Activated effector memory CD4-positive, alpha-beta T cell treated with anti-CD3 and anti-CD28 coated beads, Interleukin-2, amount 50 U/mL, for 16 hours (primary cell): ENCODE data around the gene DOCK1.

Experiments used
- DNase-seq: peaks from one replicate; pipeline ENCODE4 v3.0.0-alpha.2; 2020

DOCK1 gene

DNA sequence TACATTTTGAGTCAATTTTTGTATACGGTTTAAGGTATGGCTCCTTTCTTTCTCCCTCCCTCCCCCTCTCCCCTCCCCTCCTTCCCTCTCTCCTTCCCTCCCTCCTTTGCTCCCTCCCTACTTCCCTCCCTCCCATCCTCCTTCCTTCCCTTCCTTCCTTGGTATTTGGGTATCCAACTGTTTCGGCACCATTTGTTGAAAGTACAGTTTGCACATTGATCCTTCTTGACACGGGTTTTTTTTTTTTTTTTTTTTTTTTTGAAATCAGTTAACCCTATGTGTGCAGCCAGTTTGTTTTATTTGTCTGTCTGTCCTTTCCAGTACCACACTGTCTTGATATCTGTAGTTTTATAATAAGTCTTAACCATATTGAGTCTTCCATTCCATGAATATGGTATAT, 331.0 kb downstream of the DOCK1 start:
- DNase-seq = no peak

DNA sequence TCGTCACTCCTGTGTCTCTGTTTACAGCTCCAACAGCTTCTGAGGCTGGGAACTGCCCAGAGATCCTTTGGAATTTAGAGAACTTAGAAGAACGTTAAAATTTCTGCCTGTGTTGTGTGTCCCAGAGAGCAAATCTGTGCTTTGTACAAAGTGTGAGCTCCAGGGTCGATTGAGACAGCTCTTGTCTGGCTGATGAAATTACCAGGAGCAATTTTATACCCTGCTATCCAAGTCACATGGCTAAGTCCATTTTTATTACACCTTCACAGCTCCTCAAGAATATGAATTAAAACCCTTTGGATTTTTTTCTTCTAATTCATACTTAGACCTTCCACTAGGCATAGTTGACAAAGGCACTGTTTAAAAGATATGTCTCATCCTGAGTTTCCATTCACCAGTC, 337.7 kb downstream of the DOCK1 start:
- DNase-seq = no peak

DNA sequence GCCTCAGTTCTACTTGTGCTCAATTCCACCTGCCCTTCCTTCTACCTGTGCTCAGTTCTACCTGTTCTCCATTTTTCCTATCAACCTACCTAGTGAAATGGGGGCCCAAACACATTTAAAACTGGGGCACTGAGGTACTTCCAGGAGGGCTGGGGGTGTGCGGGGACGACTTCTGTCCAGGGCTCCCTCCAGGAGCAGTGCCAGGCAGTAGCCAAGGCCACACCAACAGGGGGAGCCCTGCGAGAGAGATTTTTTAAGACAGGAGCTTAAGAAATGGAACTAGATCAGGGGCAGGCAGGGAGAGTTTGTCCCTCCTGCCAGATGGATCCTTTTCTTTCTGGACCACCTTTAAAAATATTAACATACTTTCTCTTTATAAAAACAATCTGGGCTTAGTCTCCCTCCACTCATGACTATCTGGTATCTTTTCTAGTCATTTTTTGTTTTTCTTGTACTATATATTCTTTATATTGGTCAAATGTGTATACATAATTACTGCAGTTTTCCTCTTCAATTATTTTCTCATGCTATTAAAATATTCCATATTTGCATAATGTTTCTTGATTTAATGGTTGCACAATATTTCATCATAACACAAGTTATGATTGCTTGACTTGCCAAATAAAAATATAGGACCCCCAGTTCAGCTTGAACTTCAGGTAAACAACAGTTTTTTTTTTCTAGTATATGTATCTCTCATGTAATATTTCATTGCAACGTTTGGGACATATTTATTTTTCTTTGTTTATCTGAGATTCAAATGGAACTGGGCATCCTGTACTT, 338.5 kb downstream of the DOCK1 start:
- DNase-seq = peak; percentile 64

GRCh38 chr10:127245456-127245855, 340.2 kb downstream of the DOCK1 start:
- DNase-seq = no peak

DNA sequence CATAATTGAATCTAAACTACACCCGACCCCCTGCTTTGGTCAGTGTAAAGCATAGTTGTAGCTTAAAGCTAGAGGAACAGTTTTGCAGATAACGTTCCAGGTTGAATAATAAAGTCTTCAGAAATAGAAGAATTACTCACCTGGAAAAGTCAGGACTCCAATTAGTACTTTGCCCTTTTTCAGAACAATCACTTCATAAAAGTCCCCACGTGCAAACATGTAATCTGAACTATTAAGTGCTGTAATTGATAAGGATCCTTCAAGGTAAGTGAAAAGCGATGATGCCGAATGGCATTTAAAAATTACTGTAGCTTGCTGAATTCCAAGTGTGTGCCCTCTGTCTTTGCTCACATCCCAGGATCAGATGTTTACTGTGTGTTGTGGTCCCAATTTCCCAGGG, 344.8 kb downstream of the DOCK1 start:
- DNase-seq = no peak

DNA sequence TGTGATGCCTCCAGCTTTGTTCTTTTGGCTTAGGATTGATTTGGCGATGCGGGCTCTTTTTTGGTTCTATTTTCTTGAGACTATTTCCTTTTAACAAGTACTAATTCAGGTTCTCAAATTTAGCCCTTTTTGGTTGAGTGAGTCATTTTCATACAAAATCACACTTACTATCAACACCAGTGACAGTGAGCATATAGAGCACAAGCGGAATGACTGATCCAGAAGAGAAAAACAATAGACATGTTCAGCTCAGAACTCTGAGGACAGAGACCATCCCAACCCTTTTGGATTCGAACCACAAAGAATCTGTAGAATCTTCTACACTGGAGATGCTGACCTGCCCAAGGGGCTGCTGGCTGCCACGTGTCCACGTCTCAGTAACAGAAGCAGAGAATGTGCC, 347.6 kb downstream of the DOCK1 start:
- DNase-seq = no peak

GRCh38 chr10:127254276-127254675, 349.0 kb downstream of the DOCK1 start:
- no peak for DNase-seq

- no peak for DNase-seq
Observed at GRCh38 chr10:127257395-127257794, 352.2 kb downstream of the DOCK1 start.

DNA sequence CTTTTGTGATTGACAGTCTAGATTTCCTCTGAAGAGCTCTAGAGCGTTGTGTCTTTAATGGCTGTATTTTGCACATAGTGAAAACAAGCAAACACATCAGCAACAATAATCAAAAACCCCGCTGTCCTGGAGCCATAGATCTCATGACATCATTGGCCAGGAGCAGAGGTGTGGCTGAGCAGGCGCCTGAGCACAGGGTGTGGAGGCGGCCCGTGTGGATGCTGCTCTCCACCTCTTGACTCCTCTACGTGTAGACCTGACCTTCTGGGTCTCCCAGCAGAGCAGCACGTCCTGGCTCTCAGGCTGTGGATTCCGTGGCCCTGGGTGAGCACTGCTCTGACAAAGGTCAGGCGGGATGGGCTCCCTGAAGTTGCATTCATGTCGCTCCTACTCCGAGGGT, 354.1 kb downstream of the DOCK1 start:
- no peak for DNase-seq

GRCh38 chr10:127262606-127263005, 357.4 kb downstream of the DOCK1 start:
- DNase-seq = no peak

DNA sequence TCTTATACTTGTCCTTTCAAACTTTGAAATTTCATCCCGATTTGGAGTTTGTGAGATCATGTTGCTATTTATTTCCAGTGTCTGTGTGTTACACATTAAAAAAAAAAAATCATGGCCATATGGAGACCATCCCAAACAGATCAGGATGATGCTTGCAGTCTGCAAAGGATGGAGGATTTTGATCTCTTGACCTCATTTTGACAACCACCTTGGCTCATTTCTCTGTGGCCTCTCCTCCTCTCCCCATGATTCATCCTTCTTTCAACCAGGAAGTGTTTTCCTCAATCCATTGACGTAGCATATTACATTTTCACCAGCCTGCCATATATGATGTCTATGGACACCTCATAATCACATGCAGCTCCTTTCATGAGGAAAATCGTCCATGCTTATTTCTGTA, 360.1 kb downstream of the DOCK1 start:
- no peak for DNase-seq

DNA sequence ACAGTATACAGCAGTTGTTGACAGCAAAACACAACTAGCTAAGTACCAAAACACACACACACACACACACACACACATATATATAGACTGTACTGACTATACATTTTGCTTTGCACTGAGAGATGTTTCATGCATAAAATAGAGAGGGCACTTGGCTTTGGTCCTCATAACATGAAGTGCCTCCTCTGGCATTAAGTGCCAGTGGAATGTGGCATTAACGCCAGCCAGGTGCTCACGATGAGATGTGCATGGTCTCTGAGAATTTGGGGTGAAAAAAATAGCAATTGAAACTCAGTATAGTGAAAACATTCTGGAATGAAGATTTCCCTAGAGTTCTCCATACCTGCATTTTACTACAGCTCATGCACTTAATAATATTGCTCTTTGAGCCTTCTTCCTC, 361.2 kb downstream of the DOCK1 start:
- DNase-seq = no peak

- no peak for DNase-seq
Observed at GRCh38 chr10:127267442-127267841, 362.2 kb downstream of the DOCK1 start.

- DNase-seq = no peak
Observed at GRCh38 chr10:127272076-127272475, 366.8 kb downstream of the DOCK1 start.

- no peak for DNase-seq
Observed at GRCh38 chr10:127275272-127275671, 370.0 kb downstream of the DOCK1 start.

GRCh38 chr10:127275793-127276450, 370.7 kb downstream of the DOCK1 start:
- DNase-seq = no peak

DNA sequence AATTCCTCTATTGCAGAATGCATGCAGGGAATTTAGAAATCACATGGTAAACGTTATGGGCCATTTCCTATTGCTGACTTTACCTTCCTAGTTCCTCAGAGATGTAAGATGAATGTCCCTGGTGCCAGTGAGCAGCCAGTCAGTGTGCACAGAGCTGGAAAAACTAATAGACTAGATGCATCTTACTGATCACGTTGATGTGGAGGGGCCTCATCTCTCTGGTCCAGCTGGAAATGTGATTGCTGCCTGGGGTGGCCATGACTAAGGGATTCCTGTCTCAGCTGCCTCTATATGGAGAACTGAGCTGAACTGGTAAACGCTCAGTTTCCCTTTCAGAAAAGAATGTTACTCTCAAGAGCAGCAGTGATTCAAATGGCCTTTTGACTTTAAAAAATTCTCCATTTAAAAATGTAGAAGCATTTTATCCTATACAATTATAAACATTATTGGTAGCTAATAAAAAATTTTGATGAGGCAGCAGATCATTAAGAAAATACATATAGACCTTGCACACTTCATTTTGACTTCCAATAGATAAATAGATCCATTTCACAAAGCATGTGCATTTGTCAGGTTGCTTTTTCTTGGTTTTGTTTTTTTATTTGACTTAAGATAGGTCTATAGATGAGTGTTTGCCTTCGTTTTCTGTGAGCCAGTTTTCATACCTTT, 371.7 kb downstream of the DOCK1 start:
- no peak for DNase-seq

GRCh38 chr10:127278001-127278400, 372.8 kb downstream of the DOCK1 start:
- DNase-seq = no peak

DNA sequence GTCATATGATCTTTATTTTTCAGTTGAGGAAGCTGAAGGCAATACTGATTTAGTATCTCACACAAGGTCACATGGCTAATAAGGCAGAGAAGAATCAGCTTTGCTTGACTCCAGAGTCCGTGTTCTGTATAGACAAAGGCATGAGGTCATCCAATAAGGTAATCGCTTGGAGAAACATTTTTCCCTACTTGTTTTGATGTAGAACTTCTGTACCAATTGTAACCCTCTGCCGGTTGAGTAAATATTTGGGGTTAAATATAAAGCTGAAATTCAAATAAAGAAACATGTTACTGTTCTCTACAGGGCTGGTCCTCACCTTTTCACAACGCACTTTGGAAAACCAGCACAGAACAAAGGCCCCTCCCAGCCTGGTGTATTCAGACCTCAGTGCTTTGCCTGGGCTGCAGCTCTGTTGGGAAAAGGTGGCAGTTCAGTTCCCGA, 374.1 kb downstream of the DOCK1 start:
- no peak for DNase-seq

DNA sequence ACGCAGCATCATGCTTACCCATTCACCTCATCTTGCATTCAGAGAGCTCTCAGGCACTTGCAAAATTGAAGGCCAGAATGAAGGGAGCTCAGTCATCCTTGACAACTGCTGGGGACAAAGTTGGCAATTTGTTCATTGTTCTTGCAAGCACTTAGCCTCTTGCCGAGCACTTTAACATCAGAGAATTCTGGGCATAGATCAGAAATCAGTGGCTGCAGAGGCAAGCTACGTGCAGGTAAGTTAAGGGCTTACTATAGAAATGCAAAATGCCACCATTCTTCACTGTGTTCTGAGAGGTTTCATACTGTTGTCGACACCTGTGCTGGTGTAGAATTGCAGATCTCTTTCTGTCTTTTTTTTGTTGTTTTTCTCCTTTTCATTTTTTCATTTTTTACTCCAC, 375.2 kb downstream of the DOCK1 start:
- DNase-seq = no peak

- no peak for DNase-seq
Observed at GRCh38 chr10:127283017-127283416, 377.8 kb downstream of the DOCK1 start.

DNA sequence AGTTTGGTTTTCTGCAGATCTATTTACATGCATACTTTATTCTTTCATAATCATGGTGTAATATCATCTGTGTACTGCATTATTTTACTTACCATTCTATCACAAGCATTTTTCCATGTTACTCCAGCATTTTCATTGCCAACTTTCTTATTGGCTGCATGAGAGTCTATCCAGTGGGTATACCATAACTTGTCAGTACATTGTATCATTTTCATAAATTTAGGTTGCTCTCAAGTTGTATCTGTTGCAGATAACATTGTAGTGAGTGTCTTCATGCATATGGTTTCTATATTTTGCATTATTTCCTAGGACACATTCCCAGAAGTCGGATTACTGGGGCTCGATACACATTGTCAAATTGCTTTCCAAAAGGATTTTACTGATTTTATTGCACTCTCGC, 378.3 kb downstream of the DOCK1 start:
- DNase-seq = no peak

GRCh38 chr10:127290850-127291249, 385.6 kb downstream of the DOCK1 start:
- DNase-seq = no peak

DNA sequence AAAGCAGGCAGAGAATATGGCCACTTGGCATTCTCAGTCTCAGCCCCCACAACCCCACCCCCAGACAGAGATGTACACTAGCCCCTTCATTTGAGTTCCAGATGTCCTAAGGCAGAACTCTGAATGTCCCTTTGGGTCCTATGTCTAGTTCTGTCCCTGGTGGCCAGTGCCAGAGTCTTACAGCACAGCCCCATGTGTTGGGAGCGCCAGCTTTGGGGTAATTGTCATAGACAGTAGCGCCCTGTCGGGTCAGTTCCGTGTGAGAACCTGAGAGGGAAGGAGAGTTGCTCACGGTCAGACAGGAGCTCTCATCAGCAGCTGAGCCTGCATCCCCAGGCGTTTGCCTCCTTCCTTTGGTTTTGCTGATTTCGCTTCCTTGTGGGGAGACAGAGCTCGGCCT, 386.1 kb downstream of the DOCK1 start:
- DNase-seq = no peak
